ENCODE measurements around the gene CADM2.

DNA sequence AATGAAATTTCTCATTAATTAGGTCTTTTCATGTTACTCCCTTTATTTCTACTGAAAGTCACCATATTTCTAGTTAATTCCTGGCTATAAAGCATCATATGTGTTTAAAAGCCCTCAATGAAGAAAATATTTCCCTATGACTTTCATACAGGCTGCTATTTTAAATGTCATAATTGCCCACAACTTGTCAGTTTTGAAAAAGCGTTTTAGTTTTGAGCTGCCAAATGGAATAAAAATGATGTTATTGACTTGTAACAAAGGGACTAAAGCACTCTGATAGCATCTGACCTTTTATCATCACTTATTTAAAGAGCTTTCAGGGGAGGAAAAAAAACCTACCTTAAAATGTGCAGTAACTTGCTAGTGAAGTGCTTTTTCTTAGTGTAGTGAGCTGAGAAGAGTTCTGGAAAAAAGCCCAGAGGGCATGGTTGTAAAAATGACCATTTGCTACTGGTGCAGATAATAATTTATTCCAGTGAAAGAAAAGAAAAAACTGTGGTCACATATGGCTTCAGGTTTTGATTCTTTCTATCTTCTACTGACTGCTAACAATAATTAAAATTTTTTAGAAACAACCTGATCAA, 877.2 kb downstream of the CADM2 start:
- TF ChIP-seq, protein P1, sequence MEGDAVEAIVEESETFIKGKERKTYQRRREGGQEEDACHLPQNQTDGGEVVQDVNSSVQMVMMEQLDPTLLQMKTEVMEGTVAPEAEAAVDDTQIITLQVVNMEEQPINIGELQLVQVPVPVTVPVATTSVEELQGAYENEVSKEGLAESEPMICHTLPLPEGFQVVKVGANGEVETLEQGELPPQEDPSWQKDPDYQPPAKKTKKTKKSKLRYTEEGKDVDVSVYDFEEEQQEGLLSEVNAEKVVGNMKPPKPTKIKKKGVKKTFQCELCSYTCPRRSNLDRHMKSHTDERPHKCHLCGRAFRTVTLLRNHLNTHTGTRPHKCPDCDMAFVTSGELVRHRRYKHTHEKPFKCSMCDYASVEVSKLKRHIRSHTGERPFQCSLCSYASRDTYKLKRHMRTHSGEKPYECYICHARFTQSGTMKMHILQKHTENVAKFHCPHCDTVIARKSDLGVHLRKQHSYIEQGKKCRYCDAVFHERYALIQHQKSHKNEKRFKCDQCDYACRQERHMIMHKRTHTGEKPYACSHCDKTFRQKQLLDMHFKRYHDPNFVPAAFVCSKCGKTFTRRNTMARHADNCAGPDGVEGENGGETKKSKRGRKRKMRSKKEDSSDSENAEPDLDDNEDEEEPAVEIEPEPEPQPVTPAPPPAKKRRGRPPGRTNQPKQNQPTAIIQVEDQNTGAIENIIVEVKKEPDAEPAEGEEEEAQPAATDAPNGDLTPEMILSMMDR (IDR thresholded peaks at IDR 0.05), result no peak
- no peak for TF ChIP-seq POLR2A (IDR thresholded peaks at IDR 0.05)
